Measurements from ENCODE around the gene CEP112. TPM values are rescaled to one million over a fixed set of nuclear protein-coding genes. Genes with fewer than 3 reads are reported as not detected.

The CEP112 gene
- total RNA-seq, 1 donor from 2014 or later, result 21.8 TPM

DNA sequence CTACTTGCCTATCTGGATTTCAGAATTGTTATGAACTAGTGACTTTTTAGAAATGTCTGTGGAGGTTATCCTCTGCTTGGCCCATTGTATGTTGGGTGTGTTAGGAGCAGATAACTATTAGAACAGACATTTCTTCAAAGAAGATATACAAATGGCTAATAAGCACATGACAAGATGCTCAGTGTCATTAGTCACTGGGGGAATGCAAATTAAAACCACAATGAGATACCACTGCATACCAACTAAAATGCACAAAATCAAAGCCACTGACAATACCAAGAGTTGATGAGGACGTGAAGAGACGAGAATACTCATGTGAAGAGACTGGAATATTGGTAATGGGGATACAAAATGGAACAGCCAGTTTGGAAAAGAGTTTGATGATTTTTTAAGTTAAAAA lies 39.2 kb downstream of the CEP112 start:
- peaks cover 21% of the 10 kb centered on the region for H3K36me3 Mint-ChIP-seq (ENCODE audit: low read depth)
- no peak overlapping the region for H3K4me3 Mint-ChIP-seq (ENCODE audit: unreplicated experiment)
- no peak for DNase-seq (ENCODE audit: low spot score)
- no peaks in the 10 kb centered on the region for H3K27me3 Mint-ChIP-seq (ENCODE audit: low read depth)
- H3K9me3 Mint-ChIP-seq (ENCODE audit: low read depth), result peaks cover 11% of the 10 kb centered on the region
- TF ChIP-seq, protein P1, sequence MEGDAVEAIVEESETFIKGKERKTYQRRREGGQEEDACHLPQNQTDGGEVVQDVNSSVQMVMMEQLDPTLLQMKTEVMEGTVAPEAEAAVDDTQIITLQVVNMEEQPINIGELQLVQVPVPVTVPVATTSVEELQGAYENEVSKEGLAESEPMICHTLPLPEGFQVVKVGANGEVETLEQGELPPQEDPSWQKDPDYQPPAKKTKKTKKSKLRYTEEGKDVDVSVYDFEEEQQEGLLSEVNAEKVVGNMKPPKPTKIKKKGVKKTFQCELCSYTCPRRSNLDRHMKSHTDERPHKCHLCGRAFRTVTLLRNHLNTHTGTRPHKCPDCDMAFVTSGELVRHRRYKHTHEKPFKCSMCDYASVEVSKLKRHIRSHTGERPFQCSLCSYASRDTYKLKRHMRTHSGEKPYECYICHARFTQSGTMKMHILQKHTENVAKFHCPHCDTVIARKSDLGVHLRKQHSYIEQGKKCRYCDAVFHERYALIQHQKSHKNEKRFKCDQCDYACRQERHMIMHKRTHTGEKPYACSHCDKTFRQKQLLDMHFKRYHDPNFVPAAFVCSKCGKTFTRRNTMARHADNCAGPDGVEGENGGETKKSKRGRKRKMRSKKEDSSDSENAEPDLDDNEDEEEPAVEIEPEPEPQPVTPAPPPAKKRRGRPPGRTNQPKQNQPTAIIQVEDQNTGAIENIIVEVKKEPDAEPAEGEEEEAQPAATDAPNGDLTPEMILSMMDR (IDR thresholded peaks at IDR 0.05), result no peak
- no peaks in the 10 kb centered on the region for H3K4me1 Mint-ChIP-seq (ENCODE audit: low read depth)
- no peak overlapping the region for H3K27ac Mint-ChIP-seq (ENCODE audit: unreplicated experiment)

- peaks cover 6% of the 10 kb centered on the region for H3K36me3 Mint-ChIP-seq (ENCODE audit: low read depth)
- no peak overlapping the region for H3K27ac Mint-ChIP-seq (ENCODE audit: unreplicated experiment)
- H3K9me3 Mint-ChIP-seq (ENCODE audit: low read depth), result peaks cover 2% of the 10 kb centered on the region
- TF ChIP-seq, protein P1 (IDR thresholded peaks at IDR 0.05), result no peak
- no peak for DNase-seq (ENCODE audit: low spot score)
- no peaks in the 10 kb centered on the region for H3K4me1 Mint-ChIP-seq (ENCODE audit: low read depth)
- no peaks in the 10 kb centered on the region for H3K27me3 Mint-ChIP-seq (ENCODE audit: low read depth)
- H3K4me3 Mint-ChIP-seq (ENCODE audit: unreplicated experiment), result no peak overlapping the region
Measured at GRCh38 chr17:66150708-66151107, 41.2 kb downstream of the CEP112 start.

- DNase-seq (ENCODE audit: low spot score), result no peak
- Mint-ChIP-seq H3K27ac (ENCODE audit: unreplicated experiment) (no peak overlapping the region), H3K27me3 (ENCODE audit: low read depth) (no peaks in the 10 kb centered on the region)
Measured at GRCh38 chr17:66149562-66149961, 42.4 kb downstream of the CEP112 start.

GRCh38 chr17:66146394-66146793 lies 45.5 kb downstream of the CEP112 start:
- H3K27me3 Mint-ChIP-seq (ENCODE audit: low read depth), result no peaks in the 10 kb centered on the region
- TF ChIP-seq, protein P1 (IDR thresholded peaks at IDR 0.05), result no peak
- H3K27ac Mint-ChIP-seq (ENCODE audit: unreplicated experiment), result no peak overlapping the region
- DNase-seq (ENCODE audit: low spot score), result no peak
- H3K4me3 Mint-ChIP-seq (ENCODE audit: unreplicated experiment), result no peak overlapping the region
- peaks cover under 1% of the 10 kb centered on the region for H3K9me3 Mint-ChIP-seq (ENCODE audit: low read depth)
- H3K4me1 Mint-ChIP-seq (ENCODE audit: low read depth), result no peaks in the 10 kb centered on the region
- H3K36me3 Mint-ChIP-seq (ENCODE audit: low read depth), result peaks cover 6% of the 10 kb centered on the region

More at GRCh38 chr17:66149562-66149961, 42.4 kb downstream of the CEP112 start:
- H3K4me3 Mint-ChIP-seq (ENCODE audit: unreplicated experiment), result no peak overlapping the region
- no peaks in the 10 kb centered on the region for H3K4me1 Mint-ChIP-seq (ENCODE audit: low read depth)
- H3K9me3 Mint-ChIP-seq (ENCODE audit: low read depth), result peaks cover 2% of the 10 kb centered on the region
- TF ChIP-seq, protein P1 (IDR thresholded peaks at IDR 0.05), result no peak
- peaks cover 8% of the 10 kb centered on the region for H3K36me3 Mint-ChIP-seq (ENCODE audit: low read depth)

GRCh38 chr17:66143657-66144282 lies 48.2 kb downstream of the CEP112 start:
- no peak overlapping the region for H3K27ac Mint-ChIP-seq (ENCODE audit: unreplicated experiment)
- H3K4me3 Mint-ChIP-seq (ENCODE audit: unreplicated experiment), result no peak overlapping the region
- DNase-seq (ENCODE audit: low spot score), result no peak
- TF ChIP-seq, protein P1 (IDR thresholded peaks at IDR 0.05), result no peak
- H3K36me3 Mint-ChIP-seq (ENCODE audit: low read depth), result peaks cover 10% of the 10 kb centered on the region
- H3K9me3 Mint-ChIP-seq (ENCODE audit: low read depth), result peaks cover 3% of the 10 kb centered on the region
- no peaks in the 10 kb centered on the region for H3K4me1 Mint-ChIP-seq (ENCODE audit: low read depth)
- no peaks in the 10 kb centered on the region for H3K27me3 Mint-ChIP-seq (ENCODE audit: low read depth)
